NOMO-1 (cell line): ENCODE results near the gene RNF168.
A peak's percentile ranks its signal among the peaks of the same experiment; 100 is the strongest.
"Not testable (repeated sequence)": the region's sequence is repeated elsewhere in the genome, so short reads cannot be mapped to it uniquely, and the experiment has no call there.

Experiments used
- DNase-seq, 2 experiments: peaks; one replicate each; lab custom pipeline; 2025; ENCODE audit not compliant: unreplicated experiment in 2 of 2; lab: John Stamatoyannopoulos, UW

The RNF168 gene

GRCh38 chr3:196503196-196504076, at the start of gene RNF168:
TSS of gene RNF168 (minus strand) at chr3:196503768. CDS start at chr3:196503173, 595 bp downstream.
- peak; percentile 99 to 100 for DNase-seq

- no peak for DNase-seq
Measured at GRCh38 chr3:196552253-196552652, 48.7 kb upstream of the RNF168 start.

DNA sequence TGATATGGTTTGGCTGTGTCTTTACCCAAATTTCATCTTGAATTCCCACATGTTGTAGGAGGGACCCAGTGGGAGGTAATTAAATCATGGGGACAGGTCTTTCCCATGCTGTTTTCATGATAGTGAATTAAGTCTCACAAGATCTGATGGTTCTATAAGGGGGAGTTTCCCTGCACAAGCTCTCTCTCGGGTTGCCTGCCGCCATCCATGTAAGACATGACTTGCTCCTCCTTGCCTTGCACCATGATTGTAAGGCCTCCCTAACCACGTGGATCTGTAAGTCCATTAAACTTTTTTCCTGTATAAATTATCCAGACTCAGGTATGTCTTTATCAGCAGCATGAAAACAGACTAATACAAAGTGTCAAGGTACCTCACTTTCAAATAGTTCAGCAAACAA, 46.6 kb upstream of the RNF168 start:
- not testable (repeated sequence) for DNase-seq

GRCh38 chr3:196549312-196549711, 45.7 kb upstream of the RNF168 start:
- not testable (repeated sequence) for DNase-seq

GRCh38 chr3:196547067-196547466, 43.5 kb upstream of the RNF168 start:
- DNase-seq, result no peak

DNA sequence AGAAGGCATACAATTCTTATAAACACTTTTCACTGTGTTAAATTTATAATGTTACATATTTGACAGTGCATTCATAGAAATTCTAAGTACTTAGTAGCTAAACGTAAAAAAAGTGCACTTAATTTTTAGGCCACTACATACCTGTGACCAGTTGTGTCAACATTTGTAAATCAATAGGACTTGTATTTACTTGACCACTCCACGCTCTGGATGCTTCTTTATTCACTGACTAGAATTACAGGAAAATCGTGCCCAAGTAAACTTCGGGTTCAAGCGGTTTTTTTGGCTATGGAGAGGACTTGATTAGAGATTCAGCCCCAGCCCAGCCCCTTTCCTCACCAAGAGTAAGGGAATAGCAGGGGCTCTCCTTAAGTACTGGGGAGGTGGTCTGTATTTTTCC, 43.0 kb upstream of the RNF168 start:
- DNase-seq, result no peak

DNA sequence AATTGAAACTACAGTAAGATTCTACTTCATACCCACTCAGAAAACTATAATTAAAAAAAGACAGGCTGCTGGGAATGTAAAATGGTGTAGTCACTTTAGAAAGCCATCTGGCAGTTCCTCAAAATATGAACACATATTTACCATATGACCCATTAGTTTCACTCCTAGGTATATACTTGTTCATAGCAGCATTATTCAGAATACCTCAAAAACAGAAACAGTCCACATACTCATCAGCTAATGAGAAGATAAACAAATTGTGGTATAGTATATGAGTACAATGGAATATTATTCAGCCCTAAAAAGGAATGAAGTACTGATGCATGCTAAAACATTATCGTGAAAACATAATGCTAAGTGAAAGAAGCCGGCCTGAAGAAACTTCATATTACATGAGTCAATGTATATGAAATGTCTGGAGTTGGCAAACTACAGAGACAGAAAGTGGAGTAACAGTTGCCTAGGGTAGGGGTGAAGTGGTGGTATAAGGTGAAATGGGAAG, 41.0 kb upstream of the RNF168 start:
- DNase-seq, result no peak

- no peak for DNase-seq
Measured at GRCh38 chr3:196541684-196542445, 38.3 kb upstream of the RNF168 start.

GRCh38 chr3:196537319-196537984, 33.9 kb upstream of the RNF168 start:
- DNase-seq, result peak in 1 of 2 experiments; percentile 52

DNA sequence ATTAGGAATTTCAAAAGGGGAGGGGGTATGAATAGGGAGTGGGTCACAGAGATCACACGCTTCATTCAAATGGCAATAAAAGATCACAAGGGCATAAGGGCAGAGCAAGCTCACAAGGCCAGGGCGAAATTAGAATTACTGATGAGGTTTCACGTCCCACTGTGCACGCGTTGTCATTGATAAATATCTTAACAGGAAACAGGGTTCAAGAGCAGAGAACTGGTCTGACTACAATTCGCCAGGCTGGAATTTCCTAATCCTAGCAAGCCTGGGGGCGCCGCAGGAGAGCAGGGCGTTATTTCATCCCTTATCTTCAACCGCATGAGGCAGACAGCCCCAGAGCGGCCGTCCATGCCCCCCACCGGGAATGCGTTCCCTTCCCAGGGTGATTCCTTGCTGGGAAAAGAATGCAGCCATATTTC, 29.7 kb upstream of the RNF168 start:
- DNase-seq, result no peak

GRCh38 chr3:196531418-196531817, 27.9 kb upstream of the RNF168 start:
- no peak for DNase-seq

GRCh38 chr3:196528639-196529233, 25.2 kb upstream of the RNF168 start:
- peak; percentile 90 to 94 for DNase-seq

DNA sequence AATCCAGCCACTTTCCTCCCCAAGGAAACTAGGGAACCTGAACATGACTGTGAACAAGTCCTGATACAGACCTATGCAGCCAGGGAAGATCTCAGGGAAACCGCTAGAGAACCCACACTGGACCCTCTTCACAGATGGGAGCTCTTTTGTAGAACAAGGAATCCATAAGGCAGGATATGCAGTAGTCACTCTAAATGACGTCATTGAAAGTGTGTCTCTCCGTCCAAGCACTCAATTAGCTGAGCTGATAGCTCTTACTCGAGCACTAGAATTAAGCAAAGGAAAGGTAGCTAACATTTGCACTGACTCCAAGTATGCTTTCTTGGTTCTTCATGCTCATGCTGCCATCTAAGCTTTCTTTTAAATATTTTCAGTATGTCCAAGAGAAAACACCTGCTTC, 21.6 kb upstream of the RNF168 start:
- no peak for DNase-seq

- DNase-seq, result peak in 1 of 2 experiments; percentile 46
Measured at GRCh38 chr3:196524527-196524926, 21.0 kb upstream of the RNF168 start.

- DNase-seq, result no peak
Measured at GRCh38 chr3:196523841-196524240, 20.3 kb upstream of the RNF168 start.

- DNase-seq, result not testable (repeated sequence)
Measured at GRCh38 chr3:196521291-196521690, 17.7 kb upstream of the RNF168 start.

DNA sequence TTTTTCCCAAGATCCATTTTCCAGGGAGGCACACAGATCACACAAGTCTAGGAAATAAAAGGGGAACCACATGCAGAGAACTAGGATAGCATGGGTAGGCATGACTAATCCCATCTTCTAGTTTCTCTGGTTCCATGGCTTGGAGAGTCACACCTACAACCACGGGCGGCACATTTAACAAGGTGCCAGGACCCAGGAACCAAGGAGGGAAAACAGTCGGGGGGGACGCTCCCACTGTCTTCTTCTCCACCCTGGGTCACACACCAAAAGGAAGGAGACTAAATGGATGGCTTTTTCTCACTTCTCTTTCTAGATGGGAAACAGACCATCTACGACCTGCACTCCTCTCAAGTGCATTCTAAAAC, 16.1 kb upstream of the RNF168 start:
- no peak for DNase-seq

DNA sequence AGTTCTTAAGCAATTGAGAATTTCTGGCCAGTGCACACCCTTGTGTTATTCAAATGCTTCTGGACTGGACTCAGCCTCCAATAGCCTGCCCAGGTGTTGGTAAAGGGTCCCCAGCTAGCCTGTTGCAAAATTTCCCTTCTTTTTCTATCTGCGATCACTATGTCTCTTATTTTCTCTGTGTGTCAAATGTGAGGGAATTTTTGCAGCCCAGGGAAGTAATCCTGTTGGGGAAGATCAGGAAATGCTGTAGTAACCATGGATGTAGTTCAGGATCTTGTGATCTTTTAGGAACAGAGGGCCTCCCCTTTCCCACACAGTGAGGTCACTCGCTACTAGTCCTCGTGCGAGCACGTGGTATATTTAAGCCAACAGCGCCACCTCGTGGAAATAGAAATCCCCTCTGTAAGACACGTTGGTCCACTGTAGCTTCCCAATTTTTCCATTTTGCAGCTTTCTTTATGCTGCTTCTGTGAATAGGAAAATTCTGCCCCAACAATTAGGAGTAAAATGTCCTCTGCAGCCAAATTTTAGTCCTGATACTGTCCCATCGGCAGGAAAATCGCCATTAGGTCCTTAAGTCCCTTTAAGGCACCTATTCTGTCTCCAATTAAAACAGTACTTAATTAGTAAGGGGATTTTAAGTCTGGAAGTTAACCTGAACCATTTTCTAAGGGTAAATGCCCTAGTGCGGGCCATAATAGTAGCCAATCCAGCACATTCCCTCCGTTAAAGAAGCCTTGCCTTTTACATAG, 15.6 kb upstream of the RNF168 start:
- peak; percentile 55 to 81 for DNase-seq

GRCh38 chr3:196517919-196518318, 14.4 kb upstream of the RNF168 start:
- DNase-seq, result no peak
